HEK293T (cell line): Measurements from ENCODE around the gene MECR.

Experiments used
- ARNT ChIP-seq: fragments of 450-650 bp; IDR thresholded peaks from 2 replicates; pipeline ENCODE4 v1.6.1; 2017; ENCODE audit warnings: mild to moderate bottlenecking
- BHLHE40 ChIP-seq: fragments of 450-650 bp; IDR thresholded peaks from 2 replicates; pipeline ENCODE4 v1.6.1; 2016; ENCODE audit warnings: mild to moderate bottlenecking, moderate library complexity, borderline replicate concordance
- FOXA1 ChIP-seq: fragments of 450-650 bp; IDR thresholded peaks from 2 replicates; pipeline ENCODE4 v1.6.1; 2016; ENCODE audit warnings: mild to moderate bottlenecking
- FOXK2 ChIP-seq: fragments of 450-650 bp; IDR thresholded peaks from 2 replicates; pipeline ENCODE4 v1.6.1; 2016; ENCODE audit warnings: mild to moderate bottlenecking
- FOXM1 ChIP-seq: fragments of 450-650 bp; IDR thresholded peaks from 2 replicates; pipeline ENCODE4 v1.6.1; 2017; ENCODE audit warnings: mild to moderate bottlenecking, borderline replicate concordance
- SP1 ChIP-seq: fragments of 450-650 bp; IDR thresholded peaks from 2 replicates; pipeline ENCODE4 v1.6.1; 2017
- TF ChIP-seq, protein P1 (sequence below): fragments of 450-650 bp; IDR thresholded peaks from 2 replicates; pipeline ENCODE4 v1.6.1; 2016

DNA sequence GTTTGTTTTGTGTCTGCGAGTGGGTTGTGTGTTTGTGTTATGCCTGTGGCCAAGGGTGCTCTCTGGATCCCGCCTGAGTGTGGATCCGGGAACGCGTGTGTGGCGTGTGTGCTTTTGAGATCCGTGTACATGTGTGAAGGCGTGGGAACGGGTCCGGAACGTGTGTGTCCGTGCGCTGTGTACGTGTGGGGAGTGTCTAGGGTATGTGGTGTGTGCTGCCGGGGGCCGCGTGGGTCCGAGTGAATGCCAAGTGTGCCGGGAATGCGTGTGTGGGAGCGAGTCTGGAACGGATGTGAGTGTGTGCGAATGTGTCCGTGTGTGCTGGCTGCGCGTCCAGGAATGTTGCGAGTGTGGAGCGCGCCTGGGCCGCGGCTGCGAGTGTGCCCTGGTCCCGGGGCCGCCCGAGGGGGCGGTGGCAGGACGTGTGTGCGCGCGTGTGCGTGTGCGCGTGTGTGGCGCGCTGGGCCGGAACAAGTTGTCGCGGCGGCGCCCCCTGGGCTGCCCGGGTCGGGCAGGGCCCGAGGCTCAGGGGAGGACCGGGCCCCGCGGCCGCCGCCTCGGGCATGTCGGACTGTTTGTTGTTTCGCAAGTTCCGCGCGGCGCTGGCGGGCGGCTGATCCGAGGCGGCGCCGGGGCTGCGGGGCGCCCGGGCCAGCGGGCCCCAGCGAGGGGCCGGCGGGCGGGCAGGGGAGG lies 6.5 kb upstream of the MECR start:
- TF ChIP-seq, protein P1, sequence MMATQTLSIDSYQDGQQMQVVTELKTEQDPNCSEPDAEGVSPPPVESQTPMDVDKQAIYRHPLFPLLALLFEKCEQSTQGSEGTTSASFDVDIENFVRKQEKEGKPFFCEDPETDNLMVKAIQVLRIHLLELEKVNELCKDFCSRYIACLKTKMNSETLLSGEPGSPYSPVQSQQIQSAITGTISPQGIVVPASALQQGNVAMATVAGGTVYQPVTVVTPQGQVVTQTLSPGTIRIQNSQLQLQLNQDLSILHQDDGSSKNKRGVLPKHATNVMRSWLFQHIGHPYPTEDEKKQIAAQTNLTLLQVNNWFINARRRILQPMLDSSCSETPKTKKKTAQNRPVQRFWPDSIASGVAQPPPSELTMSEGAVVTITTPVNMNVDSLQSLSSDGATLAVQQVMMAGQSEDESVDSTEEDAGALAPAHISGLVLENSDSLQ = no peak
- TF ChIP-seq FOXK2 (no peak), FOXA1 (no peak), FOXM1 (no peak), BHLHE40 (no peak), ARNT (no peak), SP1 (no peak)
